Heart left ventricle (tissue), 13 donors: ENCODE results near the gene SLC38A10.

Experiments
- POLR2A ChIP-seq, 2 donors: fragments of 450-650 bp; IDR thresholded peaks; one replicate each; pipeline ENCODE4 v1.6.1; 2017; ENCODE audit warnings: antibody characterized with exemption in 2 of 2, mild to moderate bottlenecking in 2 of 2, moderate library complexity in 2 of 2
- TF ChIP-seq, protein P1 (sequence below), 12 donors: fragments of 200-600 bp; sonication (generic) in 4 of 12; IDR thresholded peaks; one replicate each; pipeline versions ENCODE4 v1.5.0 to v1.8.0; 2018 to 2022; ENCODE audit warnings: antibody characterized with exemption in 12 of 12, mild to moderate bottlenecking in 5 of 12
- donor health status: ischemic (EF 13 %, LVEDD 7.1; RV severe dilation, severe dysfunction).
- donor health status: DM: no; HTN: yes; CAD: no.
- donor health status: DM: no; HTN: no; CAD: no.
- donor health status: ischemic (EF 25% LVEDD 6.9; RV normal size, moderate dysfunction).
- donor health status: ischemic (EF 25% LVEDD 5.7; RV mildly dilated, moderate dysfunction).
- donor health status: ischemic (EF 35%, LVEDD 5.7; RV mildly dilated, moderate dysfunction).
- donor health status: nonischemic (EF 11% LVEDD 7.7; RV severe dilation, severe dysfunction).
- donor health status: DM: yes; HTN: yes; CAD: no.
- donor health status: PGD.
- donor health status: ischemic (EF 29% LVEDD 5.4; RV normal size, mild dysfunction).
- donor health status: nonischemic (EF 23%, LVEDD 6.1; RV moderate dilation, normal function).

DNA sequence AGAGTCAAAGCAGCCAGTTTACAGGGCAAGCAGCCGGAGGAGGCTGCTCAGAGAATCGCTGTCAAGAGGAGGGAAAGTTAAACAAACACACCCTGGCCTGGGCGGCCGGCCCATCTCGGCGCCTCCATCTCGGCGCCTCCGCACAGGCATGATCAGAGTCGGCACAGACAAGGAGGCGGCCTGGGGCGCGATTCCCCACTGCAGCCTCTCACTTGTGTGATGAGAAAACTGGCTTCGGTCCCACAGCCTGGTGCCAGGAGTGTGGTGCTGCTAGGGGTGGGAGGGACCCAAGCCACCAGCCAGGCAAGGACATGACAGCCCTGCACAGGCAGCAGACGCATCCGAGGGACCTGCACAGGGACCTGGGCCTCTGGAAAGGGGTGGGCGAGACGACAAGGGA, 17.7 kb downstream of the SLC38A10 start:
- TF ChIP-seq, protein P1, sequence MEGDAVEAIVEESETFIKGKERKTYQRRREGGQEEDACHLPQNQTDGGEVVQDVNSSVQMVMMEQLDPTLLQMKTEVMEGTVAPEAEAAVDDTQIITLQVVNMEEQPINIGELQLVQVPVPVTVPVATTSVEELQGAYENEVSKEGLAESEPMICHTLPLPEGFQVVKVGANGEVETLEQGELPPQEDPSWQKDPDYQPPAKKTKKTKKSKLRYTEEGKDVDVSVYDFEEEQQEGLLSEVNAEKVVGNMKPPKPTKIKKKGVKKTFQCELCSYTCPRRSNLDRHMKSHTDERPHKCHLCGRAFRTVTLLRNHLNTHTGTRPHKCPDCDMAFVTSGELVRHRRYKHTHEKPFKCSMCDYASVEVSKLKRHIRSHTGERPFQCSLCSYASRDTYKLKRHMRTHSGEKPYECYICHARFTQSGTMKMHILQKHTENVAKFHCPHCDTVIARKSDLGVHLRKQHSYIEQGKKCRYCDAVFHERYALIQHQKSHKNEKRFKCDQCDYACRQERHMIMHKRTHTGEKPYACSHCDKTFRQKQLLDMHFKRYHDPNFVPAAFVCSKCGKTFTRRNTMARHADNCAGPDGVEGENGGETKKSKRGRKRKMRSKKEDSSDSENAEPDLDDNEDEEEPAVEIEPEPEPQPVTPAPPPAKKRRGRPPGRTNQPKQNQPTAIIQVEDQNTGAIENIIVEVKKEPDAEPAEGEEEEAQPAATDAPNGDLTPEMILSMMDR (IDR thresholded peaks at IDR 0.05): no peak
- TF ChIP-seq POLR2A (IDR thresholded peaks at IDR 0.05): no peak
